A549 (cell line): ENCODE measurements around the gene RGS10. TPM values are rescaled to one million over a fixed set of nuclear protein-coding genes. Genes with fewer than 3 reads are reported as not detected.

Source experiments
- ATAC-seq, 2 experiments: fragments of 200-7000 bp in 1 of 2; fragments of >200 bp in 1 of 2; cut with Nextera tagmentation in 1 of 2; cut with Tn5 transposase in 1 of 2; 3 replicates each; pipeline versions ENCODE4 v1.8.0 to v1.9.1; 2018 to 2020; ENCODE audit warnings: mild to moderate bottlenecking in 1 of 2, moderate library complexity in 1 of 2
- CTCF ChIA-PET: fragments of 300-600 bp; sonication (Branson Sonifier 250); formaldehyde crosslinking; extraction: SDS; loops from one replicate; lab custom pipeline; 2021; ENCODE audit warnings: antibody characterized with exemption, inconsistent platforms; lab: Yijun Ruan, JAX
- POLR2A ChIA-PET: fragments of 350-600 bp; formaldehyde crosslinking; extraction: SDS; loops from one replicate; lab custom pipeline; 2021; ENCODE audit warnings: antibody characterized with exemption, inconsistent platforms; lab: Yijun Ruan, JAX
- DNase-seq, 2 experiments: peaks; one replicate each; pipeline versions ENCODE4 v3.0.0 to v3.0.0-alpha.2; 2011 to 2016; ENCODE audit warnings: low read depth in 1 of 2, low spot score in 1 of 2
- FAIRE-seq: peaks from 2 replicates; lab custom pipeline; 2011; peaks lifted over from hg19 to GRCh38; lab: Jason Lieb, UNC
- H3K27ac ChIP-seq, 2 experiments: fragments of >200 bp; sonication (Bioruptor Twin); formaldehyde crosslinking; 3 replicates each; pipeline ENCODE4 v1.5.1; 2016 to 2017
- H3K4me1 ChIP-seq: fragments of >200 bp; sonication (Bioruptor Twin); formaldehyde crosslinking; 3 replicates; pipeline ENCODE4 v1.6.1; 2016
- H3K4me2 ChIP-seq: fragments of >200 bp; sonication (Bioruptor Twin); formaldehyde crosslinking; 3 replicates; pipeline ENCODE4 v1.6.1; 2016
- H3K4me3 ChIP-seq: fragments of >200 bp; sonication (Bioruptor Twin); formaldehyde crosslinking; 3 replicates; pipeline ENCODE4 v1.5.1; 2016
- H3K9me3 ChIP-seq: fragments of >200 bp; sonication (Bioruptor Twin); formaldehyde crosslinking; 3 replicates; pipeline ENCODE4 v1.6.1; 2016
- ATOH8 ChIP-seq: fragments of 250-450 bp; sonication (Bioruptor Pico); IDR thresholded peaks from 2 replicates; pipeline ENCODE4 v1.5.0; 2020; ENCODE audit warnings: low read depth, mild to moderate bottlenecking, moderate library complexity
- CBX2 ChIP-seq: fragments of 200-600 bp; sonication (generic); IDR thresholded peaks from 2 replicates; pipeline ENCODE4 v1.6.1; 2016; ENCODE audit warnings: low read depth, mild to moderate bottlenecking, borderline replicate concordance
- CBX8 ChIP-seq: fragments of 200-600 bp; sonication (generic); IDR thresholded peaks from 2 replicates; pipeline ENCODE4 v1.6.1; 2016
- CEBPB ChIP-seq, 2 experiments: fragments of >200 bp in 1 of 2; sonication (Bioruptor Twin) in 1 of 2; formaldehyde crosslinking in 1 of 2; IDR thresholded peaks; 2 replicates each; pipeline ENCODE4 v1.6.1; 2012 to 2016
- EHF ChIP-seq: fragments of 250-450 bp; sonication (Bioruptor Pico); IDR thresholded peaks from 2 replicates; pipeline ENCODE4 v1.5.0; 2020; ENCODE audit warnings: mild to moderate bottlenecking
- ESRRA ChIP-seq: fragments of 150-350 bp; IDR thresholded peaks from 2 replicates; pipeline ENCODE4 v1.6.1; 2014; ENCODE audit warnings: mild to moderate bottlenecking, low read length, borderline replicate concordance
- KDM5A ChIP-seq: fragments of 200-600 bp; sonication (generic); IDR thresholded peaks from 2 replicates; pipeline ENCODE4 v1.6.1; 2016; ENCODE audit warnings: antibody characterized with exemption, mild to moderate bottlenecking
- MAFK ChIP-seq: fragments of 450-650 bp; IDR thresholded peaks from 2 replicates; pipeline ENCODE4 v1.6.1; 2014; ENCODE audit not compliant: partially characterized antibody
- MYC ChIP-seq: IDR thresholded peaks from 2 replicates; pipeline ENCODE4 v1.6.1; 2012; ENCODE audit warnings: mild to moderate bottlenecking, inconsistent platforms, low read length, improper control_type of control experiment, borderline replicate concordance
- NFE2L2 ChIP-seq: fragments of 150-350 bp; conservative IDR thresholded peaks from 2 replicates; pipeline ENCODE4 v1.6.1; 2014; ENCODE audit warnings: low read length
- NPAS2 ChIP-seq: fragments of 250-450 bp; sonication (Bioruptor Pico); IDR thresholded peaks from 2 replicates; pipeline ENCODE4 v1.8.0; 2022; ENCODE audit warnings: mild to moderate bottlenecking, moderate library complexity, borderline replicate concordance
- REST ChIP-seq: fragments of 200-600 bp; sonication (generic); IDR thresholded peaks from 2 replicates; pipeline ENCODE4 v1.6.1; 2016; ENCODE audit warnings: antibody characterized with exemption, mild to moderate bottlenecking, moderate library complexity
- USF2 ChIP-seq: fragments of 450-650 bp; IDR thresholded peaks from 2 replicates; pipeline ENCODE4 v1.6.1; 2014; ENCODE audit warnings: antibody characterized with exemption
- ZC3H11A ChIP-seq: fragments of 450-650 bp; IDR thresholded peaks from 2 replicates; pipeline ENCODE4 v1.6.1; 2014; ENCODE audit warnings: antibody characterized with exemption, mild to moderate bottlenecking
- ZNF302 ChIP-seq: fragments of 250-450 bp; sonication (Bioruptor Pico); IDR thresholded peaks from 2 replicates; pipeline ENCODE4 v1.9.0; 2021; ENCODE audit warnings: inconsistent platforms, mild to moderate bottlenecking, moderate library complexity
- WGBS: methylation state at CpG from one replicate; pipeline ENCODE4 v1.1.6; 2017; ENCODE audit errors: missing lambda C conversion rate; 5-methylcytosine and 5-hydroxymethylcytosine counted together
- polyA plus RNA-seq, 4 experiments: library from polyadenylated mRNA; depleted of rRNA in 3 of 4; stranded (reverse); fragments of >200 nt; fragmentation: RNase III in 1 of 4; extraction: RNeasy Plus Mini Kit Qiagen cat#74134 plus additional on column Dnase treatment in 1 of 4; gene quantifications; 2 replicates in 3 of 4; 3 replicates in 1 of 4; pipeline ENCODE4 v1.2.3, GENCODE V29; 2011 to 2017
- TF ChIP-seq, protein P1 (sequence below): fragments of >200 bp; sonication (Bioruptor Twin); formaldehyde crosslinking; IDR thresholded peaks from 2 replicates; pipeline ENCODE4 v1.6.1; 2016

Gene RGS10
- polyA plus RNA-seq, 2 of the 4 experiments (the other 2 are of a cell fraction): 39.7 to 46.4 TPM

GRCh38 chr10:119541459-119542356 lies 811 bp downstream of the RGS10 start:
- Histone ChIP-seq H3K4me2 (peak overlapping the region; percentile 98), H3K9me3 (no peaks in the 10 kb centered on the region), H3K4me1 (peaks cover 20% of the 10 kb centered on the region), H3K4me3 (peak overlapping the region; percentile 78), H3K27ac (peak overlapping the region; percentile 95 to 98)
- 86% methylated on average over 41 of the region's 57 CpGs for WGBS
- FAIRE-seq (no peak), DNase-seq (no peak), ATAC-seq (no peak)
- ChIA-PET POLR2A (interaction anchor here (0.9 to 1.6 kb wide), 5 partner anchors 11 to 351 kb away, joined by 3 to 9 read pairs (median 5); partner anchors contain the start of genes GRK5 and SEC23IP), CTCF (interaction anchor here (1.1 to 4.0 kb wide), 12 partner anchors 8 to 346 kb away, joined by 3 to 49 read pairs (median 7); partner anchors contain the start of gene GRK5)
- TF ChIP-seq ZC3H11A: no peak
- no peak for TF ChIP-seq USF2
- no peak for TF ChIP-seq MYC

- TF ChIP-seq REST: no peak
- no peak for TF ChIP-seq MYC
- TF ChIP-seq NPAS2: no peak
- TF ChIP-seq CBX2: no peak
- TF ChIP-seq CEBPB (IDR thresholded peaks at IDR 0.05): no peak
- TF ChIP-seq ZNF302 (CRISPR knock-in tag): no peak
- no peak for TF ChIP-seq NFE2L2
- TF ChIP-seq EHF (CRISPR knock-in tag): no peak
- TF ChIP-seq, protein P1, sequence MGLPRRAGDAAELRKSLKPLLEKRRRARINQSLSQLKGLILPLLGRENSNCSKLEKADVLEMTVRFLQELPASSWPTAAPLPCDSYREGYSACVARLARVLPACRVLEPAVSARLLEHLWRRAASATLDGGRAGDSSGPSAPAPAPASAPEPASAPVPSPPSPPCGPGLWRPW: no peak
- no peak for TF ChIP-seq KDM5A
- TF ChIP-seq ESRRA: no peak
- TF ChIP-seq ATOH8 (CRISPR knock-in tag): no peak
- TF ChIP-seq, all 56 proteins: peak for 0
- ChIA-PET POLR2A (no interaction called here), CTCF (interaction anchor here (0.7 to 4.0 kb wide), 3 partner anchors 334 to 342 kb away, joined by 3 to 49 read pairs (median 4); no protein-coding TSS in a partner anchor)
- peaks cover 18% of the 10 kb centered on the region for H3K4me1 ChIP-seq
- H3K4me2 ChIP-seq: peak overlapping the region; percentile 98; the same call in 2 of the 3 replicates
- DNase-seq (no peak), FAIRE-seq (no peak), ATAC-seq (no peak)
- no peak overlapping the region for H3K4me3 ChIP-seq
- WGBS: 92% methylated on average over 6 of the region's 6 CpGs
- no peak overlapping the region for H3K27ac ChIP-seq
- H3K9me3 ChIP-seq: no peaks in the 10 kb centered on the region
These were observed 1.5 kb downstream of the RGS10 start for GRCh38 chr10:119541046-119541445.

DNA sequence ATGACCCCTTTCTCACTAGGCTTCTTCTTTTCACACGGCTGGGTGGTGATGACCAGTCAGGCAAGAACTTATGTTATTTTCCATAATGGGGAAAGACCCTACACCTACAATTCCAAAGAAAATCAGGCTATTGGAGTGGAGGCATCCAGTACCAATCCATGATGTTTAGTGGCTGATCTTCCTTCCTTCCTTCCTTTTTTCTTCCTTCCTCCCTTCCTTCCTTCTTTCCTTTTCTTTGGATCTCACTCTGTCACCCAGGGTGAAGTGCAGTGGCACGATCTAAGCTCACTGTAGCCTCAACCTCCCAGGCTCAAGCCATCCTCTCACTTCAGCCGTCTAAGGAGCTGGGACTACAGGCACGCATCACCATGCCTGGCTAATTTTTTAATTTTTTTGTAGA lies 2.5 kb downstream of the RGS10 start:
- Histone ChIP-seq H3K4me1 (peaks cover 14% of the 10 kb centered on the region), H3K27ac (no peak overlapping the region), H3K4me2 (no peak overlapping the region), H3K9me3 (no peaks in the 10 kb centered on the region), H3K4me3 (no peak overlapping the region)
- ChIA-PET POLR2A (no interaction called here), CTCF (interaction anchor here (1.1 kb wide), 1 partner anchor 333 kb away, joined by 4 read pairs; no protein-coding TSS in a partner anchor)
- no peak for ATAC-seq
- 90% methylated on average over 4 of the region's 4 CpGs for WGBS
- FAIRE-seq: no peak
- no peak for DNase-seq
- TF ChIP-seq CBX8 (no peak), KDM5A (no peak), MAFK (no peak), ZNF302 (CRISPR knock-in tag) (no peak)
